Gastrocnemius medialis (tissue), 4 donors: Measurements from ENCODE around the gene OR2T4.

Experiments used
- CTCF ChIP-seq, 5 experiments: fragments of 450-650 bp in 3 of 5; fragments of 200-600 bp in 2 of 5; sonication (generic) in 2 of 5; IDR thresholded peaks in 4 of 5; conservative IDR thresholded peaks in 1 of 5; 1 replicate in 4 of 5; 2 replicates in 1 of 5; pipeline ENCODE4 v1.5.1; 2016 to 2019; ENCODE audit warnings: antibody characterized with exemption in 5 of 5, mild to moderate bottlenecking in 3 of 5, moderate library complexity in 3 of 5
- POLR2A ChIP-seq, 2 donors: fragments of 450-650 bp; IDR thresholded peaks; one replicate each; pipeline ENCODE4 v1.6.1; 2017; ENCODE audit warnings: antibody characterized with exemption in 2 of 2, mild to moderate bottlenecking in 2 of 2, moderate library complexity in 2 of 2

- no peak for TF ChIP-seq CTCF (IDR thresholded peaks at IDR 0.05 in 4 of 5, conservative IDR thresholded peaks at IDR 0.05 in 1 of 5)
- TF ChIP-seq POLR2A (IDR thresholded peaks at IDR 0.05) = no peak
Measured at GRCh38 chr1:248388426-248388825, 27.0 kb downstream of the OR2T4 start.
